ENCODE measurements around the gene STMP1. TPM values are rescaled to one million over a fixed set of nuclear protein-coding genes. Genes with fewer than 3 reads are reported as not detected.

The STMP1 gene
- total and polyA plus RNA-seq, 7 donors, result 17.1 to 42.0 (median 25.1) TPM

- ATAC-seq (no peak), DNase-seq (no peak)
- Histone ChIP-seq H3K27me3 (ENCODE audit: insufficient read depth in 3 of 3, low read length in 2 of 3) (no peaks in the 10 kb centered on the region), H3K4me1 (no peaks in the 10 kb centered on the region), H3K9me3 (no peaks in the 10 kb centered on the region), H3K36me3 (ENCODE audit: insufficient read depth in 1 of 2, low read depth in 1 of 2) (no peaks in the 10 kb centered on the region), H3K4me3 (no peak overlapping the region), H3K27ac (no peak overlapping the region)
- intact Hi-C loops (cut with DNase I), result no loop called here
- 63 to 66% (median 63%) methylated on average over 7 of the region's 7 CpGs for WGBS, 3 donors
- no peak for TF ChIP-seq CTCF (IDR thresholded peaks at IDR 0.05)
These were observed 50.5 kb downstream of the STMP1 start for GRCh38 chr7:135712796-135713195.

- no peak for DNase-seq
- Histone ChIP-seq H3K9me3 (no peaks in the 10 kb centered on the region), H3K27me3 (ENCODE audit: insufficient read depth in 3 of 3, low read length in 2 of 3) (no peaks in the 10 kb centered on the region), H3K27ac (no peak overlapping the region), H3K4me1 (no peaks in the 10 kb centered on the region), H3K36me3 (ENCODE audit: insufficient read depth in 1 of 2, low read depth in 1 of 2) (no peaks in the 10 kb centered on the region), H3K4me3 (no peak overlapping the region)
- WGBS, 3 donors, result 78 to 82% (median 78%) methylated on average over 4 of the region's 4 CpGs
- no peak for TF ChIP-seq CTCF (IDR thresholded peaks at IDR 0.05)
- ATAC-seq, result no peak
- intact Hi-C loops (cut with DNase I), result no loop called here
These were observed 51.6 kb downstream of the STMP1 start for GRCh38 chr7:135713836-135714470.

- DNase-seq, result peak in 1 of 2 donors; percentile 18
- ATAC-seq, result peak in 2 of 4 donors; percentile 68
- Histone ChIP-seq H3K27ac (no peak overlapping the region), H3K4me3 (no peak overlapping the region), H3K4me1 (no peaks in the 10 kb centered on the region), H3K36me3 (ENCODE audit: insufficient read depth in 1 of 2, low read depth in 1 of 2) (no peaks in the 10 kb centered on the region), H3K27me3 (ENCODE audit: insufficient read depth in 3 of 3, low read length in 2 of 3) (no peaks in the 10 kb centered on the region), H3K9me3 (no peaks in the 10 kb centered on the region)
- intact Hi-C loops (cut with DNase I), result no loop called here
- no peak for TF ChIP-seq CTCF (IDR thresholded peaks at IDR 0.05)
- WGBS, 3 donors, result 78 to 85% (median 80%) methylated on average over 16 to 20 of the region's 20 CpGs
These were observed 52.3 kb downstream of the STMP1 start for GRCh38 chr7:135714534-135715009.

- Histone ChIP-seq H3K27ac (no peak overlapping the region), H3K27me3 (ENCODE audit: insufficient read depth in 3 of 3, low read length in 2 of 3) (no peaks in the 10 kb centered on the region), H3K9me3 (no peaks in the 10 kb centered on the region), H3K4me1 (no peaks in the 10 kb centered on the region), H3K4me3 (no peak overlapping the region), H3K36me3 (ENCODE audit: insufficient read depth in 1 of 2, low read depth in 1 of 2) (no peaks in the 10 kb centered on the region)
- 98 to 99% (median 98%) methylated on average over 5 of the region's 5 CpGs for WGBS, 3 donors
- intact Hi-C loops (cut with DNase I), result no loop called here
- DNase-seq (no peak), ATAC-seq (no peak)
- no peak for TF ChIP-seq CTCF (IDR thresholded peaks at IDR 0.05)
These were observed 52.8 kb downstream of the STMP1 start for GRCh38 chr7:135715055-135715522.

- no peaks in the 10 kb centered on the region for H3K36me3 ChIP-seq (ENCODE audit: insufficient read depth in 1 of 2, low read depth in 1 of 2)
- no peaks in the 10 kb centered on the region for H3K9me3 ChIP-seq
- WGBS, 3 donors, result 56 to 70% (median 68%) methylated on average over 1 of the region's 1 CpG
- H3K27me3 ChIP-seq (ENCODE audit: insufficient read depth in 3 of 3, low read length in 2 of 3), result no peaks in the 10 kb centered on the region
- H3K27ac ChIP-seq, result no peak overlapping the region
- intact Hi-C loops (cut with DNase I), result no loop called here
- DNase-seq (no peak), ATAC-seq (no peak)
- no peaks in the 10 kb centered on the region for H3K4me1 ChIP-seq
- TF ChIP-seq CTCF (IDR thresholded peaks at IDR 0.05), result no peak
- H3K4me3 ChIP-seq, result no peak overlapping the region
These were observed 53.4 kb downstream of the STMP1 start for GRCh38 chr7:135715673-135716072.

All from psoas muscle (tissue), 8 donors.